ENCODE results near the gene RAB28.

Gene RAB28

GRCh38 chr4:13371048-13371447 lies 113.1 kb downstream of the RAB28 start:
- DNase-seq (ENCODE audit: low read depth in 2 of 2), result no peak

GRCh38 chr4:13368217-13368616 lies 115.9 kb downstream of the RAB28 start:
- DNase-seq (ENCODE audit: low read depth in 2 of 2), result no peak

- no peak for DNase-seq (ENCODE audit: low read depth in 2 of 2)
Measured at GRCh38 chr4:13367691-13368090, 116.4 kb downstream of the RAB28 start.

- no peak for DNase-seq (ENCODE audit: low read depth in 2 of 2)
Measured at GRCh38 chr4:13367244-13367643, 116.9 kb downstream of the RAB28 start.

- no peak for DNase-seq (ENCODE audit: low read depth in 2 of 2)
Measured at GRCh38 chr4:13365195-13365594, 118.9 kb downstream of the RAB28 start.

- DNase-seq (ENCODE audit: low read depth in 2 of 2), result no peak
Measured at GRCh38 chr4:13364653-13365052, 119.5 kb downstream of the RAB28 start.

- DNase-seq (ENCODE audit: low read depth in 2 of 2), result no peak
Measured at GRCh38 chr4:13364172-13364571, 120.0 kb downstream of the RAB28 start.

GRCh38 chr4:13359809-13360208 lies 124.3 kb downstream of the RAB28 start:
- DNase-seq (ENCODE audit: low read depth in 2 of 2), result no peak

- DNase-seq (ENCODE audit: low read depth in 2 of 2), result no peak
Measured at GRCh38 chr4:13355111-13355880, 128.8 kb downstream of the RAB28 start.

- DNase-seq (ENCODE audit: low read depth in 2 of 2), result no peak
Measured at GRCh38 chr4:13349096-13349495, 135.0 kb downstream of the RAB28 start.

GRCh38 chr4:13348216-13348615 lies 135.9 kb downstream of the RAB28 start:
- DNase-seq (ENCODE audit: low read depth in 2 of 2), result no peak

GRCh38 chr4:13347517-13348125 lies 136.5 kb downstream of the RAB28 start:
- DNase-seq (ENCODE audit: low read depth in 2 of 2), result no peak

- DNase-seq (ENCODE audit: low read depth in 2 of 2), result no peak
Measured at GRCh38 chr4:13344216-13344615, 139.9 kb downstream of the RAB28 start.

GRCh38 chr4:13340672-13341071 lies 143.5 kb downstream of the RAB28 start:
- no peak for DNase-seq (ENCODE audit: low read depth in 2 of 2)

GRCh38 chr4:13331827-13332226 lies 152.3 kb downstream of the RAB28 start:
- no peak for DNase-seq (ENCODE audit: low read depth in 2 of 2)

GRCh38 chr4:13329963-13330362 lies 154.2 kb downstream of the RAB28 start:
- no peak for DNase-seq (ENCODE audit: low read depth in 2 of 2)

GRCh38 chr4:13329340-13329850 lies 154.7 kb downstream of the RAB28 start:
- DNase-seq (ENCODE audit: low read depth in 2 of 2), result no peak

- DNase-seq (ENCODE audit: low read depth in 2 of 2), result no peak
Measured at GRCh38 chr4:13328591-13328990, 155.5 kb downstream of the RAB28 start.

GRCh38 chr4:13327991-13328390 lies 156.1 kb downstream of the RAB28 start:
- DNase-seq (ENCODE audit: low read depth in 2 of 2), result no peak

- DNase-seq (ENCODE audit: low read depth in 2 of 2), result no peak
Measured at GRCh38 chr4:13325744-13326143, 158.4 kb downstream of the RAB28 start.

GRCh38 chr4:13323921-13324320 lies 160.2 kb downstream of the RAB28 start:
- no peak for DNase-seq (ENCODE audit: low read depth in 2 of 2)

- DNase-seq (ENCODE audit: low read depth in 2 of 2), result no peak
Measured at GRCh38 chr4:13322681-13323101, 161.4 kb downstream of the RAB28 start.
